HEK293 (cell line): ENCODE data around the gene SLC25A42.

Experiments
- EGR2 ChIP-seq: fragments of 450-650 bp; formaldehyde crosslinking; IDR thresholded peaks from 2 replicates; pipeline ENCODE4 v1.5.1; 2016; ENCODE audit warnings: low read depth, missing biosample characterization, missing genetic modification characterization
- HOXA7 ChIP-seq: sonication (generic); formaldehyde crosslinking; IDR thresholded peaks from 2 replicates; pipeline ENCODE4 v1.8.1; 2022; ENCODE audit warnings: missing genetic modification reagents, borderline replicate concordance
- ZBTB7A ChIP-seq: fragments of 450-650 bp; formaldehyde crosslinking; IDR thresholded peaks from 2 replicates; pipeline ENCODE4 v1.5.1; 2016; ENCODE audit warnings: low read depth, missing biosample characterization, missing genetic modification characterization
- ZNF24 ChIP-seq: fragments of 450-650 bp; formaldehyde crosslinking; IDR thresholded peaks from 2 replicates; pipeline ENCODE4 v1.5.1; 2016; ENCODE audit warnings: missing biosample characterization, missing genetic modification characterization
- ZNF660 ChIP-seq: fragments of 450-650 bp; IDR thresholded peaks from 2 replicates; pipeline ENCODE4 v1.5.1; 2018; ENCODE audit warnings: missing biosample characterization, mild to moderate bottlenecking, missing genetic modification characterization
- TF ChIP-seq, protein P1 (sequence below): fragments of 450-650 bp; formaldehyde crosslinking; IDR thresholded peaks from 2 replicates; pipeline ENCODE4 v1.5.1; 2016; ENCODE audit warnings: missing biosample characterization, missing genetic modification characterization
- TF ChIP-seq, protein P2 (sequence below): fragments of 450-650 bp; formaldehyde crosslinking; IDR thresholded peaks from 2 replicates; pipeline ENCODE4 v1.5.1; 2016; ENCODE audit warnings: missing biosample characterization, missing genetic modification characterization
- TF ChIP-seq, protein P3 (sequence below): fragments of 450-650 bp; formaldehyde crosslinking; IDR thresholded peaks from 2 replicates; pipeline ENCODE4 v1.5.1; 2016; ENCODE audit warnings: missing biosample characterization, missing genetic modification characterization

DNA sequence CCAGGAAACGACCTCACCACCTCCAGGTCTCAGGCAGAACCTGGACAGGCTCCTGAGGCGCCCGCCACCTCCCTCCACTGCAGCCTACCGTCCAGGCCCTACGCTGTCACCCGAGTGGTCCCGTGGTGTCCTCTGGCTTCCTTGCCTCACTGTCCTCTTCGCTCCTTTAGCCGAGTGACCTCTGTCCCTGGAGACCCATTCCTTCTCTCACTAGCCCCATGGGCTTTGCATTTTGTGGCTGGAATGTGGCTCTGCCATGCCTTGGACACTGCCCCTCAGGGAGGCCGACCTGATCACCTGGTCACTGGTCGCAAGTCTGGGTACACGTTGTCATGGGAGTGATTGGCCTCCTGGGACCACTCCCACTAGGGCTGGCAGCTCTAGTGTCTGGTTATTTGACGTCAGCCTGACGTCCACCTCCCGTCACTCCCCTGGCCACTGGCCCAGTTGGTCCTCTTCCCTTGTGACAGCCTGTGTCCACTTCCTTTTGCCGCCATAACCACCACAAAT lies 17.9 kb downstream of the SLC25A42 start:
- TF ChIP-seq ZBTB7A: no peak
- no peak for TF ChIP-seq HOXA7
- no peak for TF ChIP-seq ZNF24 (tag by site-specific recombination)
- TF ChIP-seq, protein P1, sequence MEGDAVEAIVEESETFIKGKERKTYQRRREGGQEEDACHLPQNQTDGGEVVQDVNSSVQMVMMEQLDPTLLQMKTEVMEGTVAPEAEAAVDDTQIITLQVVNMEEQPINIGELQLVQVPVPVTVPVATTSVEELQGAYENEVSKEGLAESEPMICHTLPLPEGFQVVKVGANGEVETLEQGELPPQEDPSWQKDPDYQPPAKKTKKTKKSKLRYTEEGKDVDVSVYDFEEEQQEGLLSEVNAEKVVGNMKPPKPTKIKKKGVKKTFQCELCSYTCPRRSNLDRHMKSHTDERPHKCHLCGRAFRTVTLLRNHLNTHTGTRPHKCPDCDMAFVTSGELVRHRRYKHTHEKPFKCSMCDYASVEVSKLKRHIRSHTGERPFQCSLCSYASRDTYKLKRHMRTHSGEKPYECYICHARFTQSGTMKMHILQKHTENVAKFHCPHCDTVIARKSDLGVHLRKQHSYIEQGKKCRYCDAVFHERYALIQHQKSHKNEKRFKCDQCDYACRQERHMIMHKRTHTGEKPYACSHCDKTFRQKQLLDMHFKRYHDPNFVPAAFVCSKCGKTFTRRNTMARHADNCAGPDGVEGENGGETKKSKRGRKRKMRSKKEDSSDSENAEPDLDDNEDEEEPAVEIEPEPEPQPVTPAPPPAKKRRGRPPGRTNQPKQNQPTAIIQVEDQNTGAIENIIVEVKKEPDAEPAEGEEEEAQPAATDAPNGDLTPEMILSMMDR (tag by site-specific recombination): no peak
- no peak for TF ChIP-seq ZNF660 (tag by site-specific recombination)
- TF ChIP-seq, protein P2, sequence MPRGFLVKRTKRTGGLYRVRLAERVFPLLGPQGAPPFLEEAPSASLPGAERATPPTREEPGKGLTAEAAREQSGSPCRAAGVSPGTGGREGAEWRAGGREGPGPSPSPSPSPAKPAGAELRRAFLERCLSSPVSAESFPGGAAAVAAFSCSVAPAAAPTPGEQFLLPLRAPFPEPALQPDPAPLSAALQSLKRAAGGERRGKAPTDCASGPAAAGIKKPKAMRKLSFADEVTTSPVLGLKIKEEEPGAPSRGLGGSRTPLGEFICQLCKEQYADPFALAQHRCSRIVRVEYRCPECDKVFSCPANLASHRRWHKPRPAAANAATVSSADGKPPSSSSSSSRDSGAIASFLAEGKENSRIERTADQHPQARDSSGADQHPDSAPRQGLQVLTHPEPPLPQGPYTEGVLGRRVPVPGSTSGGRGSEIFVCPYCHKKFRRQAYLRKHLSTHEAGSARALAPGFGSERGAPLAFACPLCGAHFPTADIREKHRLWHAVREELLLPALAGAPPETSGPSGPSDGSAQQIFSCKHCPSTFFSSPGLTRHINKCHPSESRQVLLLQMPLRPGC (tag by site-specific recombination): no peak
- no peak for TF ChIP-seq EGR2 (tag by site-specific recombination)
- TF ChIP-seq, protein P3, sequence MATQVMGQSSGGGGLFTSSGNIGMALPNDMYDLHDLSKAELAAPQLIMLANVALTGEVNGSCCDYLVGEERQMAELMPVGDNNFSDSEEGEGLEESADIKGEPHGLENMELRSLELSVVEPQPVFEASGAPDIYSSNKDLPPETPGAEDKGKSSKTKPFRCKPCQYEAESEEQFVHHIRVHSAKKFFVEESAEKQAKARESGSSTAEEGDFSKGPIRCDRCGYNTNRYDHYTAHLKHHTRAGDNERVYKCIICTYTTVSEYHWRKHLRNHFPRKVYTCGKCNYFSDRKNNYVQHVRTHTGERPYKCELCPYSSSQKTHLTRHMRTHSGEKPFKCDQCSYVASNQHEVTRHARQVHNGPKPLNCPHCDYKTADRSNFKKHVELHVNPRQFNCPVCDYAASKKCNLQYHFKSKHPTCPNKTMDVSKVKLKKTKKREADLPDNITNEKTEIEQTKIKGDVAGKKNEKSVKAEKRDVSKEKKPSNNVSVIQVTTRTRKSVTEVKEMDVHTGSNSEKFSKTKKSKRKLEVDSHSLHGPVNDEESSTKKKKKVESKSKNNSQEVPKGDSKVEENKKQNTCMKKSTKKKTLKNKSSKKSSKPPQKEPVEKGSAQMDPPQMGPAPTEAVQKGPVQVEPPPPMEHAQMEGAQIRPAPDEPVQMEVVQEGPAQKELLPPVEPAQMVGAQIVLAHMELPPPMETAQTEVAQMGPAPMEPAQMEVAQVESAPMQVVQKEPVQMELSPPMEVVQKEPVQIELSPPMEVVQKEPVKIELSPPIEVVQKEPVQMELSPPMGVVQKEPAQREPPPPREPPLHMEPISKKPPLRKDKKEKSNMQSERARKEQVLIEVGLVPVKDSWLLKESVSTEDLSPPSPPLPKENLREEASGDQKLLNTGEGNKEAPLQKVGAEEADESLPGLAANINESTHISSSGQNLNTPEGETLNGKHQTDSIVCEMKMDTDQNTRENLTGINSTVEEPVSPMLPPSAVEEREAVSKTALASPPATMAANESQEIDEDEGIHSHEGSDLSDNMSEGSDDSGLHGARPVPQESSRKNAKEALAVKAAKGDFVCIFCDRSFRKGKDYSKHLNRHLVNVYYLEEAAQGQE (tag by site-specific recombination): no peak
